ENCODE measurements around the gene MRPS34. TPM values are rescaled to one million over a fixed set of nuclear protein-coding genes. Genes with fewer than 3 reads are reported as not detected.

The MRPS34 gene
- total RNA-seq, 2 experiments from 2014 or later, result 91.6 to 103 TPM

- Mint-ChIP-seq H3K27me3 (no peaks in the 10 kb centered on the region), H3K4me3 (no peak overlapping the region), H3K36me3 (peaks cover 6% of the 10 kb centered on the region), H3K4me1 (peaks cover 4% of the 10 kb centered on the region), H3K9me3 (no peaks in the 10 kb centered on the region), H3K27ac (no peak overlapping the region)
- DNase-seq (no peak), ATAC-seq (ENCODE audit: low read depth) (no peak)
- POLR2A ChIA-PET, result interaction anchor here (0.9 kb wide), 1 partner anchor 8 kb away, joined by 3 read pairs; no protein-coding TSS in a partner anchor
Observed at GRCh38 chr16:1768061-1768766, 4.7 kb downstream of the MRPS34 start.

GRCh38 chr16:1767116-1767994 is 5.6 kb downstream of the MRPS34 start:
- DNase-seq (no peak), ATAC-seq (ENCODE audit: low read depth) (no peak)
- Mint-ChIP-seq H3K27ac (no peak overlapping the region), H3K36me3 (peaks cover 6% of the 10 kb centered on the region), H3K4me3 (no peak overlapping the region), H3K27me3 (no peaks in the 10 kb centered on the region), H3K9me3 (no peaks in the 10 kb centered on the region), H3K4me1 (peaks cover 4% of the 10 kb centered on the region)
- POLR2A ChIA-PET, result no interaction called here

GRCh38 chr16:1766701-1767100 is 6.2 kb downstream of the MRPS34 start:
- Mint-ChIP-seq H3K27me3 (no peaks in the 10 kb centered on the region), H3K4me1 (peaks cover 1% of the 10 kb centered on the region), H3K4me3 (no peak overlapping the region), H3K36me3 (peaks cover 3% of the 10 kb centered on the region), H3K9me3 (no peaks in the 10 kb centered on the region), H3K27ac (no peak overlapping the region)
- no peak for ATAC-seq (ENCODE audit: low read depth)
- POLR2A ChIA-PET, result no interaction called here
- no peak for DNase-seq

GRCh38 chr16:1766231-1766630 is 6.7 kb downstream of the MRPS34 start:
- DNase-seq (no peak), ATAC-seq (ENCODE audit: low read depth) (no peak)
- Mint-ChIP-seq H3K4me1 (peaks cover 1% of the 10 kb centered on the region), H3K27me3 (no peaks in the 10 kb centered on the region), H3K4me3 (no peak overlapping the region), H3K36me3 (peaks cover 3% of the 10 kb centered on the region), H3K9me3 (no peaks in the 10 kb centered on the region), H3K27ac (no peak overlapping the region)
- POLR2A ChIA-PET, result no interaction called here

GRCh38 chr16:1765826-1766225 is 7.1 kb downstream of the MRPS34 start:
- no peak overlapping the region for H3K27ac Mint-ChIP-seq

GRCh38 chr16:1764971-1765370 is 8.0 kb downstream of the MRPS34 start:
- ATAC-seq (ENCODE audit: low read depth) (no peak), DNase-seq (no peak)
- Mint-ChIP-seq H3K4me1 (peaks cover 1% of the 10 kb centered on the region), H3K36me3 (peaks cover 1% of the 10 kb centered on the region), H3K27ac (no peak overlapping the region), H3K9me3 (no peaks in the 10 kb centered on the region), H3K27me3 (no peaks in the 10 kb centered on the region), H3K4me3 (no peak overlapping the region)
- POLR2A ChIA-PET, result no interaction called here

More at GRCh38 chr16:1765826-1766225, 7.1 kb downstream of the MRPS34 start:
- Mint-ChIP-seq H3K36me3 (peaks cover 3% of the 10 kb centered on the region), H3K4me3 (no peak overlapping the region), H3K27me3 (no peaks in the 10 kb centered on the region), H3K4me1 (peaks cover 1% of the 10 kb centered on the region), H3K9me3 (no peaks in the 10 kb centered on the region)
- no peak for ATAC-seq (ENCODE audit: low read depth)
- DNase-seq, result no peak
- POLR2A ChIA-PET, result no interaction called here

- ATAC-seq (ENCODE audit: low read depth), result no peak
- no peaks in the 10 kb centered on the region for H3K27me3 Mint-ChIP-seq
- POLR2A ChIA-PET, result interaction anchor here (0.6 kb wide), 1 partner anchor 18 kb away, joined by 3 read pairs; no protein-coding TSS in a partner anchor
Observed at GRCh38 chr16:1763521-1764511, 9.1 kb downstream of the MRPS34 start.

GRCh38 chr16:1762879-1763520 is 9.9 kb downstream of the MRPS34 start:
- H3K27me3 Mint-ChIP-seq, result no peaks in the 10 kb centered on the region
- H3K9me3 Mint-ChIP-seq, result no peaks in the 10 kb centered on the region
- peaks cover 1% of the 10 kb centered on the region for H3K36me3 Mint-ChIP-seq
- no peak for ATAC-seq (ENCODE audit: low read depth)
- POLR2A ChIA-PET, result interaction anchor here (0.6 kb wide), 1 partner anchor 18 kb away, joined by 3 read pairs; no protein-coding TSS in a partner anchor
- DNase-seq, result no peak
- H3K27ac Mint-ChIP-seq, result no peak overlapping the region
- no peak overlapping the region for H3K4me3 Mint-ChIP-seq
- peaks cover 1% of the 10 kb centered on the region for H3K4me1 Mint-ChIP-seq

More at GRCh38 chr16:1763521-1764511, 9.1 kb downstream of the MRPS34 start:
- H3K36me3 Mint-ChIP-seq, result peaks cover 1% of the 10 kb centered on the region
- H3K4me1 Mint-ChIP-seq, result peaks cover 1% of the 10 kb centered on the region
- no peak for DNase-seq
- no peaks in the 10 kb centered on the region for H3K9me3 Mint-ChIP-seq
- H3K27ac Mint-ChIP-seq, result no peak overlapping the region
- no peak overlapping the region for H3K4me3 Mint-ChIP-seq

- POLR2A ChIA-PET, result no interaction called here
- H3K36me3 Mint-ChIP-seq, result no peaks in the 10 kb centered on the region
- no peaks in the 10 kb centered on the region for H3K9me3 Mint-ChIP-seq
- H3K4me1 Mint-ChIP-seq, result peaks cover 4% of the 10 kb centered on the region
- DNase-seq (no peak), ATAC-seq (ENCODE audit: low read depth) (no peak)
- no peaks in the 10 kb centered on the region for H3K27me3 Mint-ChIP-seq
- no peak overlapping the region for H3K4me3 Mint-ChIP-seq
- no peak overlapping the region for H3K27ac Mint-ChIP-seq
Observed at GRCh38 chr16:1762196-1762878, 10.6 kb downstream of the MRPS34 start.

- POLR2A ChIA-PET, result no interaction called here
- Mint-ChIP-seq H3K9me3 (no peaks in the 10 kb centered on the region), H3K36me3 (no peaks in the 10 kb centered on the region), H3K4me3 (no peak overlapping the region), H3K4me1 (peaks cover 8% of the 10 kb centered on the region), H3K27me3 (no peaks in the 10 kb centered on the region), H3K27ac (no peak overlapping the region)
- DNase-seq, result no peak
- no peak for ATAC-seq (ENCODE audit: low read depth)
Observed at GRCh38 chr16:1761751-1762150, 11.2 kb downstream of the MRPS34 start.

GRCh38 chr16:1760911-1761310 is 12.0 kb downstream of the MRPS34 start:
- POLR2A ChIA-PET, result interaction anchor here (0.6 to 0.8 kb wide), 2 partner anchors 8 to 41 kb away, joined by 3 read pairs; no protein-coding TSS in a partner anchor
- Mint-ChIP-seq H3K27me3 (no peaks in the 10 kb centered on the region), H3K27ac (no peak overlapping the region), H3K9me3 (no peaks in the 10 kb centered on the region), H3K4me3 (no peak overlapping the region), H3K4me1 (peaks cover 11% of the 10 kb centered on the region), H3K36me3 (no peaks in the 10 kb centered on the region)
- DNase-seq, result no peak
- ATAC-seq (ENCODE audit: low read depth), result no peak

- Mint-ChIP-seq H3K4me3 (no peak overlapping the region), H3K36me3 (peaks cover 2% of the 10 kb centered on the region), H3K27ac (no peak overlapping the region), H3K9me3 (no peaks in the 10 kb centered on the region), H3K4me1 (peaks cover 12% of the 10 kb centered on the region), H3K27me3 (no peaks in the 10 kb centered on the region)
- no peak for DNase-seq
- POLR2A ChIA-PET, result no interaction called here
- no peak for ATAC-seq (ENCODE audit: low read depth)
Observed at GRCh38 chr16:1759511-1759910, 13.4 kb downstream of the MRPS34 start.
